HL-60 (cell line): ENCODE results near the gene CPO.

Source experiments
- DNase-seq, 2 experiments: peaks; one replicate each; pipeline ENCODE4 v3.0.0-alpha.2; 2010 to 2020; ENCODE audit warnings: low read depth in 1 of 2, low spot score in 1 of 2
- H3K27ac ChIP-seq: fragments of 250-450 bp; sonication (Bioruptor Pico); replicated peaks from 2 replicates; pipeline ENCODE4 v1.5.1; 2020; ENCODE audit warnings: mild to moderate bottlenecking, moderate library complexity
- H3K27me3 ChIP-seq: fragments of 250-450 bp; sonication (Bioruptor Pico); 2 replicates; pipeline ENCODE4 v1.5.1; 2021; ENCODE audit warnings: mild to moderate bottlenecking, moderate library complexity; ENCODE audit not compliant: insufficient read depth, poor library complexity, severe bottlenecking
- H3K4me3 ChIP-seq: replicated peaks from 2 replicates; pipeline ENCODE4 v1.5.1; 2011; ENCODE audit warnings: mild to moderate bottlenecking, control low read depth, low read length; ENCODE audit not compliant: insufficient read depth
- CTCF ChIP-seq: IDR thresholded peaks from one replicate; pipeline ENCODE4 v1.5.1; 2011; ENCODE audit warnings: low read length, control low read depth, inconsistent platforms; ENCODE audit not compliant: insufficient read depth
- GABPA ChIP-seq: IDR thresholded peaks from 2 replicates; pipeline ENCODE4 v1.6.1; 2012; ENCODE audit warnings: low read depth
- POLR2AphosphoS5 ChIP-seq: IDR thresholded peaks from 2 replicates; pipeline ENCODE4 v1.6.1; 2012; ENCODE audit warnings: low read depth
- REST ChIP-seq: IDR thresholded peaks from 2 replicates; pipeline ENCODE4 v1.6.1; 2012; ENCODE audit warnings: low read depth; ENCODE audit not compliant: insufficient replicate concordance
- SPI1 ChIP-seq: IDR thresholded peaks from 2 replicates; pipeline ENCODE4 v1.6.1; 2012; ENCODE audit warnings: low read depth, mild to moderate bottlenecking, borderline replicate concordance
- long read RNA-seq: library from polyadenylated mRNA; unstranded; transcript quantifications from one replicate; pipeline ENCODE4 v2.0.0, GENCODE V29; 2020

The CPO gene
- long read RNA-seq, result 0 reads

GRCh38 chr2:206939340-206939739, at the start of gene CPO:
Gene CPO (plus strand): TSS chr2:206939518. CDS start chr2:206939600, 82 bp downstream.
- no peak within 1 kb of the TSS for H3K4me3 ChIP-seq
- no peak within 1 kb of the TSS for H3K27ac ChIP-seq
- no peak for DNase-seq
- no peaks in the 10 kb centered on the region for H3K27me3 ChIP-seq
- TF ChIP-seq REST, result no peak
- TF ChIP-seq GABPA, result no peak
- TF ChIP-seq CTCF, result no peak
- TF ChIP-seq SPI1, result no peak
- no peak for TF ChIP-seq POLR2AphosphoS5

DNA sequence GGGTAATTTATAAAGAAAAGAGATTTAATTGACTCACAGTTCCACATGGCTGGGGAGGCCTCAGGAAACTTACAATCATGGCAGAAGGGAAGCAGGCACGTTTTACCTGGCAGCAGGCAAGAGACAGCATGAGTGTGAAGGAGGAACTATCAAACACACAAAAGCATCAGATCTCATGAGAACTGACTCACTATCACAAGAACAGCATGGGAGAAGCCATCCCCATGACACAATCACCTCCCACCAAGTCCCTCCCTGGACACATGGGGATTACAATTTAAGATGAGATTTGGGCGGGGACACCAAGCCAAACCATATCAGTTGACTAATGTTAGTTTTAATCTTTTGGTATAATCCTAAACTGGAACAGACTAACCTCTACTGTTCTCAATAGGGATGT, 49.1 kb upstream of the CPO start:
- TF ChIP-seq GABPA (no peak), POLR2AphosphoS5 (no peak)
- H3K4me3 ChIP-seq, result no peak overlapping the region
- DNase-seq, result no peak
- H3K27ac ChIP-seq, result no peak overlapping the region
- no peaks in the 10 kb centered on the region for H3K27me3 ChIP-seq

DNA sequence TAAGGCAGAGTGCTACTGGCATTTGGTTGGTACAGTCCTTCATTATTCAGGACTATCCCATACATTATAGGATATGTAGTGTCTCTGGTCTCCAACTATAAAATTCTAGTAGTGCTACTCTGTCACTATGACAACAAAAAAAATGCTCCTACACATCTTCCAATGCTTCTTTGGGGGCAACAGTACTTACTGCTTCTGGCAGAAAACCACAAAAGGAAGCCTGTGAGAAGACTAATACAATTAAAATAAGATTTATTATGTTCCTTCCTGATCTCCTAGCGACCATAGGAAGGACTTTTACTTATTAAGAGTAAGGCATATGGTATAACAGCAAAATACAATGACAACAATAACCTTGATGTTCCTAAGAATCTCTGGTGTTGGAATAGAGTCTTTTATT, 48.4 kb upstream of the CPO start:
- no peak overlapping the region for H3K27ac ChIP-seq
- no peak for DNase-seq
- no peak for TF ChIP-seq GABPA
- TF ChIP-seq POLR2AphosphoS5, result no peak
- no peak for TF ChIP-seq REST
- H3K27me3 ChIP-seq, result no peaks in the 10 kb centered on the region
- no peak overlapping the region for H3K4me3 ChIP-seq

- DNase-seq, result peak in 1 of 2 experiments; percentile 33
- H3K4me3 ChIP-seq, result no peak overlapping the region
- no peak overlapping the region for H3K27ac ChIP-seq
- no peaks in the 10 kb centered on the region for H3K27me3 ChIP-seq
- peak; percentile 90 for TF ChIP-seq SPI1
- TF ChIP-seq REST, result no peak
Observed at GRCh38 chr2:206915121-206915520, 24.2 kb upstream of the CPO start.

DNA sequence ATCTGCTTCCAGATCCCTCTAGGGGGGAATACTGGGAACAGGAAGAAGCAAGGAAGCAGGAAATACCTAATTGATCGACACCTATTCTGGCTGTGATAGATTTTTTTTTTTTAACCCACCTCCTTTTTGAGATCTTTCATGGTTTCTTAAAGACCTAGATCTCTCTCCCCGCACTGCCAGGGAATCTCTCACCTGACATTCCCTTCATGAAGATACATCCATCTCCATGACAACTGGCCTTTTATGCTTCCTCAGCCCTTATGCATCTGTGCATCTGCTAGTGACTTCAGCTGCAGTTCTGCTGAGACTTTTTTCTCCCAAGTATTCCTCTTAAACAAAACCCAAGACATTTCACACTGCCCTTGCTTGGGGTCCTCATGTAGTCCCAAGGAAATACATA, 21.1 kb upstream of the CPO start:
- TF ChIP-seq POLR2AphosphoS5, result no peak
- no peak for TF ChIP-seq REST
- TF ChIP-seq GABPA, result no peak
- no peak for TF ChIP-seq SPI1
- TF ChIP-seq CTCF, result no peak
- Histone ChIP-seq H3K27ac (no peak overlapping the region), H3K4me3 (no peak overlapping the region), H3K27me3 (no peaks in the 10 kb centered on the region)
- DNase-seq, result no peak
